ENCODE measurements around the gene ATP1B2.
A peak's percentile ranks its signal among the peaks of the same experiment; 100 is the strongest.
"Not testable (repeated sequence)": the region's sequence is repeated elsewhere in the genome, so short reads cannot be mapped to it uniquely, and the experiment has no call there.

The ATP1B2 gene

GRCh38 chr17:7634384-7634783 is 16.3 kb upstream of the ATP1B2 start:
- peak; percentile 54 for DNase-seq (ENCODE audit: low read depth)

- no peak for DNase-seq (ENCODE audit: low read depth)
Measured at GRCh38 chr17:7636163-7636562, 14.6 kb upstream of the ATP1B2 start.

- no peak for DNase-seq (ENCODE audit: low read depth)
Measured at GRCh38 chr17:7640783-7641182, 9.9 kb upstream of the ATP1B2 start.

- not testable (repeated sequence) for DNase-seq (ENCODE audit: low read depth)
Measured at GRCh38 chr17:7641635-7642034, 9.1 kb upstream of the ATP1B2 start.

GRCh38 chr17:7644775-7645174 is 6.0 kb upstream of the ATP1B2 start:
- no peak for DNase-seq (ENCODE audit: low read depth)

- DNase-seq (ENCODE audit: low read depth) = no peak
Measured at GRCh38 chr17:7646457-7646856, 4.3 kb upstream of the ATP1B2 start.

GRCh38 chr17:7647018-7647417 is 3.7 kb upstream of the ATP1B2 start:
- DNase-seq (ENCODE audit: low read depth) = no peak

- no peak for DNase-seq (ENCODE audit: low read depth)
Measured at GRCh38 chr17:7651097-7651664, 455 bp downstream of the ATP1B2 start.

- no peak for DNase-seq (ENCODE audit: low read depth)
Measured at GRCh38 chr17:7651665-7652387, 1.1 kb downstream of the ATP1B2 start.

GRCh38 chr17:7652388-7653356 is 1.9 kb downstream of the ATP1B2 start:
- DNase-seq (ENCODE audit: low read depth) = no peak

GRCh38 chr17:7654832-7655540 is 4.3 kb downstream of the ATP1B2 start:
- peak; percentile 56 for DNase-seq (ENCODE audit: low read depth)

GRCh38 chr17:7655541-7655840 is 4.8 kb downstream of the ATP1B2 start:
- DNase-seq (ENCODE audit: low read depth) = no peak

- DNase-seq (ENCODE audit: low read depth) = peak; percentile 16
Measured at GRCh38 chr17:7656958-7657609, 6.4 kb downstream of the ATP1B2 start.

GRCh38 chr17:7667656-7668406 is 17.1 kb downstream of the ATP1B2 start:
- no peak for DNase-seq (ENCODE audit: low read depth)

- DNase-seq (ENCODE audit: low read depth) = no peak
Measured at GRCh38 chr17:7668482-7668881, 17.8 kb downstream of the ATP1B2 start.

- DNase-seq (ENCODE audit: low read depth) = no peak
Measured at GRCh38 chr17:7673239-7673638, 22.5 kb downstream of the ATP1B2 start.

GRCh38 chr17:7674934-7675333 is 24.2 kb downstream of the ATP1B2 start:
- no peak for DNase-seq (ENCODE audit: low read depth)

- DNase-seq (ENCODE audit: low read depth) = no peak
Measured at GRCh38 chr17:7676533-7676932, 25.8 kb downstream of the ATP1B2 start.

- no peak for DNase-seq (ENCODE audit: low read depth)
Measured at GRCh38 chr17:7677388-7678067, 26.8 kb downstream of the ATP1B2 start.

- no peak for DNase-seq (ENCODE audit: low read depth)
Measured at GRCh38 chr17:7684851-7685532, 34.3 kb downstream of the ATP1B2 start.

Measured in EH (cell line).